ENCODE data around the gene KLF13.

DNA sequence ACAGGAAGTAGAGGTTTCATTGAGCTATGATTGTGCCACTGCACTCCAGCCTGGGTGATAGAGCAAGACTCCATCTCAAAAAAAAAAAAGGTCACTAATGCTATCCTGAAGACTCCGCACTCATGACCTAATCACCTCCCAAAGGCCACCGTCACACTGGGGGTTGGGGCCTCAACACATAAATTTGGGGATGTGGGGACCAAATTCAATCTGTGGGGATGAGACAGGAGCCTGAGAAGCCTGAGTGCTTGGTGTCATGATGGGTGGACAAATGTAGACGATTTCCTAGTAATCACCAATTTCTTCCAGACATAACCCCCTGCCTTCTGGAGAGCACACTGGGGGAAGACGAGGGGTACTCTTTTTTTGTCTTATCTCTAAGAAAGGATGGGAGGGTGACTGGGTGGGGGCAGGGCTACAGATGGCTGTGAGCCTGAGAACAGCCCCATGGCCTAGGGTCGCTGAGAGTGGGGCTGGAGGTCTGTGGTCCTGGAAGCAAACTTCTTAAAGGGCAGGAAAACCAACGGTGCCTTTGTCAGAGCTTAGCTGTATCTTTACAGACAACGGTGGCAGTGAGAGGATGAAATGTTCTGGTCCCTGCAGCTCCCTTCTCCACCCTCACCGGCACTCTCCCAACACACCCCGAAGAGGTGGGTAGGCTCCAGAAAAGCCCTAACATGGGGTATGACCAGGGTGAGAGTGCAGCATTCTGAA is 16.6 kb upstream of the KLF13 start:
- TF ChIP-seq NR3C1 (IDR thresholded peaks at IDR 0.05): no peak
- TF ChIP-seq, protein P1, sequence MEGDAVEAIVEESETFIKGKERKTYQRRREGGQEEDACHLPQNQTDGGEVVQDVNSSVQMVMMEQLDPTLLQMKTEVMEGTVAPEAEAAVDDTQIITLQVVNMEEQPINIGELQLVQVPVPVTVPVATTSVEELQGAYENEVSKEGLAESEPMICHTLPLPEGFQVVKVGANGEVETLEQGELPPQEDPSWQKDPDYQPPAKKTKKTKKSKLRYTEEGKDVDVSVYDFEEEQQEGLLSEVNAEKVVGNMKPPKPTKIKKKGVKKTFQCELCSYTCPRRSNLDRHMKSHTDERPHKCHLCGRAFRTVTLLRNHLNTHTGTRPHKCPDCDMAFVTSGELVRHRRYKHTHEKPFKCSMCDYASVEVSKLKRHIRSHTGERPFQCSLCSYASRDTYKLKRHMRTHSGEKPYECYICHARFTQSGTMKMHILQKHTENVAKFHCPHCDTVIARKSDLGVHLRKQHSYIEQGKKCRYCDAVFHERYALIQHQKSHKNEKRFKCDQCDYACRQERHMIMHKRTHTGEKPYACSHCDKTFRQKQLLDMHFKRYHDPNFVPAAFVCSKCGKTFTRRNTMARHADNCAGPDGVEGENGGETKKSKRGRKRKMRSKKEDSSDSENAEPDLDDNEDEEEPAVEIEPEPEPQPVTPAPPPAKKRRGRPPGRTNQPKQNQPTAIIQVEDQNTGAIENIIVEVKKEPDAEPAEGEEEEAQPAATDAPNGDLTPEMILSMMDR (IDR thresholded peaks at IDR 0.05): no peak
- TF ChIP-seq CEBPB (IDR thresholded peaks at IDR 0.05): no peak
- TF ChIP-seq JUN (IDR thresholded peaks at IDR 0.05): no peak
- TF ChIP-seq RARB (CRISPR knock-in tag; IDR thresholded peaks at IDR 0.05): no peak
- TF ChIP-seq GATA3 (IDR thresholded peaks at IDR 0.05; ENCODE audit: borderline replicate concordance): no peak
- TF ChIP-seq POLR2A (IDR thresholded peaks at IDR 0.05; ENCODE audit: low read length): no peak
- TF ChIP-seq EP300 (IDR thresholded peaks at IDR 0.05): no peak
- no peak for TF ChIP-seq RFX5 (IDR thresholded peaks at IDR 0.05)
- no peak for TF ChIP-seq MAZ (IDR thresholded peaks at IDR 0.05; ENCODE audit: borderline replicate concordance, low read depth, low read length)

Measured in A549 (cell line).